Chondrocyte (in vitro differentiated cells): ENCODE measurements around the gene WFDC6. TPM values are rescaled to one million over a fixed set of nuclear protein-coding genes. Genes with fewer than 3 reads are reported as not detected.
"Not testable (repeated sequence)": the region's sequence is repeated elsewhere in the genome, so short reads cannot be mapped to it uniquely, and the experiment has no call there.

Source experiments
- DNase-seq: peaks from one replicate; pipeline ENCODE4 v3.0.0; 2021; ENCODE audit warnings: mixed read lengths, low spot score
- H3K27ac Mint-ChIP-seq: one replicate; pipeline ENCODE4 v1.8.0; 2021; ENCODE audit warnings: mild to moderate bottlenecking, moderate library complexity, mixed read lengths; ENCODE audit not compliant: unreplicated experiment
- H3K27me3 Mint-ChIP-seq: 2 replicates; pipeline ENCODE4 v1.8.0; 2021; ENCODE audit warnings: low read depth, mixed read lengths
- H3K36me3 Mint-ChIP-seq: 2 replicates; pipeline ENCODE4 v1.8.0; 2021; ENCODE audit warnings: low read depth, mixed read lengths
- H3K4me1 Mint-ChIP-seq: 2 replicates; pipeline ENCODE4 v1.8.0; 2021; ENCODE audit warnings: low read depth, mild to moderate bottlenecking, mixed read lengths
- H3K4me3 Mint-ChIP-seq: one replicate; pipeline ENCODE4 v1.8.0; 2021; ENCODE audit warnings: mild to moderate bottlenecking, moderate library complexity, mixed read lengths; ENCODE audit not compliant: unreplicated experiment
- H3K9me3 Mint-ChIP-seq: 2 replicates; pipeline ENCODE4 v1.8.0; 2021; ENCODE audit warnings: low read depth, mixed read lengths
- total RNA-seq: library from RNA; stranded (reverse); gene quantifications from 3 replicates; pipeline ENCODE4 v1.2.1, GENCODE V29; 2021
- TF ChIP-seq, protein P1 (sequence below): fragments of 200-600 bp; sonication (generic); IDR thresholded peaks from 2 replicates; pipeline ENCODE4 v1.5.0; 2021; ENCODE audit warnings: antibody characterized with exemption, mild to moderate bottlenecking, moderate library complexity

WFDC6 gene
- total RNA-seq, 1 donor from 2014 or later, result not detected

- H3K27ac Mint-ChIP-seq, result no peak within 1 kb of the TSS
- no peaks in the 10 kb centered on the region for H3K36me3 Mint-ChIP-seq
- peaks cover 2% of the 10 kb centered on the region for H3K9me3 Mint-ChIP-seq
- H3K27me3 Mint-ChIP-seq, result peaks cover 26% of the 10 kb centered on the region
- no peak for DNase-seq
- no peak within 1 kb of the TSS for H3K4me3 Mint-ChIP-seq
- TF ChIP-seq, protein P1, sequence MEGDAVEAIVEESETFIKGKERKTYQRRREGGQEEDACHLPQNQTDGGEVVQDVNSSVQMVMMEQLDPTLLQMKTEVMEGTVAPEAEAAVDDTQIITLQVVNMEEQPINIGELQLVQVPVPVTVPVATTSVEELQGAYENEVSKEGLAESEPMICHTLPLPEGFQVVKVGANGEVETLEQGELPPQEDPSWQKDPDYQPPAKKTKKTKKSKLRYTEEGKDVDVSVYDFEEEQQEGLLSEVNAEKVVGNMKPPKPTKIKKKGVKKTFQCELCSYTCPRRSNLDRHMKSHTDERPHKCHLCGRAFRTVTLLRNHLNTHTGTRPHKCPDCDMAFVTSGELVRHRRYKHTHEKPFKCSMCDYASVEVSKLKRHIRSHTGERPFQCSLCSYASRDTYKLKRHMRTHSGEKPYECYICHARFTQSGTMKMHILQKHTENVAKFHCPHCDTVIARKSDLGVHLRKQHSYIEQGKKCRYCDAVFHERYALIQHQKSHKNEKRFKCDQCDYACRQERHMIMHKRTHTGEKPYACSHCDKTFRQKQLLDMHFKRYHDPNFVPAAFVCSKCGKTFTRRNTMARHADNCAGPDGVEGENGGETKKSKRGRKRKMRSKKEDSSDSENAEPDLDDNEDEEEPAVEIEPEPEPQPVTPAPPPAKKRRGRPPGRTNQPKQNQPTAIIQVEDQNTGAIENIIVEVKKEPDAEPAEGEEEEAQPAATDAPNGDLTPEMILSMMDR, result no peak
- H3K4me1 Mint-ChIP-seq, result peaks cover 5% of the 10 kb centered on the region
Observed at GRCh38 chr20:45579184-45579583, 39.9 kb upstream of the WFDC6 start, which contains the start of gene WFDC8. Gene WFDC8, minus strand, starts transcription at chr20:45579284. Its CDS starts 37 bp downstream, at chr20:45579247.

DNA sequence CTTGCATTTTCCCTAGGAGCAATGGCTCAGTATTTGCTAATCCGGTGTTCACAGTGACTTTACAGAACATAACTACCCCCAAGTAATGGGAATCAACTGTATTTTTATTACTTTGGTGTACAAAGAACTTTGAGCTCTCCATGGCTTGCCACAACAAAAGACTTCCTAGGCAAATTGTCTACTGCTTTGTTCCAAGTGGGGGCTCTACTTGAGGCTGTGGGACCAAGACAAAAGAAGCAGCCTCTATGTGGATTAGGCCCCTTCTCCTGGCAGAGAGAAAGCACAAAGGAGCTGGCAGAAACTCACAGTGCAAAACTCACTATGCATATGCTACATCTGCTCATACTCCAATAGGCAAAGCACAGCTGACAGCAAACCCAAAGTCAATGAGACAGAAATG is 38.9 kb upstream of the WFDC6 start:
- TF ChIP-seq, protein P1, result no peak
- no peak for DNase-seq
- H3K9me3 Mint-ChIP-seq, result peaks cover 5% of the 10 kb centered on the region
- peaks cover 23% of the 10 kb centered on the region for H3K27me3 Mint-ChIP-seq
- peaks cover 5% of the 10 kb centered on the region for H3K4me1 Mint-ChIP-seq
- no peaks in the 10 kb centered on the region for H3K36me3 Mint-ChIP-seq
- no peak overlapping the region for H3K27ac Mint-ChIP-seq
- H3K4me3 Mint-ChIP-seq, result no peak overlapping the region

DNA sequence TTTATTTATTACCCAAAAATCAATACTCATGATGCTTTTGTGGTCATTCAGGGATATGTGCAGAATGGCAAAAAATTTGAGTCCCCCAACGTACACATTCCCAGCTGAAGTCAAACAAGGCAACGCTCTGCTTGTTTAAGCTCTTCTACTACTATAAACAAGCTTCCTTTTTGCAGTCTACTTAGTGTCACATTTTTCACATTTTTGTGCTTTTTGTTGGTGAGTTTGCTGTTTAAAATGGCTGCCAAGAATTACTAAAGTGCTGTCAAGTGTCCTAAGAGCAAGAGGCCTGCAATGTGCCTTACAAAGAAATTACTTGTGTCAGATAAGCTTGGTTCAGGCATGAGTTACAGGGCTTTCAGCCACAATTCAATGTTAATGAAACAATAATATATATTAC is 37.7 kb upstream of the WFDC6 start:
- no peak overlapping the region for H3K27ac Mint-ChIP-seq
- no peak overlapping the region for H3K4me3 Mint-ChIP-seq
- peaks cover 17% of the 10 kb centered on the region for H3K27me3 Mint-ChIP-seq
- TF ChIP-seq, protein P1, result no peak
- peaks cover 5% of the 10 kb centered on the region for H3K4me1 Mint-ChIP-seq
- H3K9me3 Mint-ChIP-seq, result peaks cover 10% of the 10 kb centered on the region
- DNase-seq, result no peak
- no peaks in the 10 kb centered on the region for H3K36me3 Mint-ChIP-seq

DNA sequence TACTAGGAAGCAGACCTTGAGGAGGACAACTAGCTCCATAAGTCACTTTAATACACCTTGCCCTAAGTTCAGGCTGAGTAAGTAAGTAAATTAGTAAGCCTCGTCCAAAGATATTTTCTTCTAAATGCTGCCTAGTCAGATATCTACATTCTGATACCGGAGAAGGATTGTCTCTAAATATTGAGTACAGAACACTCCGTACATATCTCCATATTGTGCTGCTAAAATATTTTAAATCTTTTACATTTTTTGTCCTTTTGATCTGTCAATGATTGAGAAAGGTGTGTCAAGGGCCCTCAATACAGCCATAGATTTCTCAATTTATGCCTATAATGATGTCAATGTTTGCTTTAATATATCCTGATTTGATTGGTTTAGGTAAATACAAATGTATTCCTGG is 36.6 kb upstream of the WFDC6 start:
- TF ChIP-seq, protein P1, result no peak
- Mint-ChIP-seq H3K4me3 (no peak overlapping the region), H3K4me1 (peaks cover 5% of the 10 kb centered on the region), H3K27ac (no peak overlapping the region), H3K27me3 (peaks cover 17% of the 10 kb centered on the region), H3K36me3 (no peaks in the 10 kb centered on the region), H3K9me3 (peaks cover 15% of the 10 kb centered on the region)
- no peak for DNase-seq

- DNase-seq, H3K4me1 Mint-ChIP-seq, H3K4me3 Mint-ChIP-seq, H3K36me3 Mint-ChIP-seq, H3K27ac Mint-ChIP-seq, H3K27me3 Mint-ChIP-seq: not testable (repeated sequence)
- peaks cover 18% of the 10 kb centered on the region for H3K9me3 Mint-ChIP-seq
Observed at GRCh38 chr20:45569650-45570049, 30.4 kb upstream of the WFDC6 start.

- Mint-ChIP-seq H3K9me3 (peaks cover 3% of the 10 kb centered on the region), H3K27ac (no peak overlapping the region), H3K27me3 (peaks cover 30% of the 10 kb centered on the region), H3K4me1 (no peaks in the 10 kb centered on the region), H3K4me3 (no peak overlapping the region), H3K36me3 (no peaks in the 10 kb centered on the region)
- no peak for DNase-seq
- TF ChIP-seq, protein P1, result no peak
Observed at GRCh38 chr20:45564760-45565276, 25.5 kb upstream of the WFDC6 start.
